GM19025 (cell line): ENCODE measurements around the gene CLC.
"Not testable (repeated sequence)": the region's sequence is repeated elsewhere in the genome, so short reads cannot be mapped to it uniquely, and the experiment has no call there.

ENCODE experiments used
- ATAC-seq: cut with Tn5 transposase; IDR thresholded peaks from one replicate; pipeline ENCODE4 v1.9.1; 2021; ENCODE audit warnings: mild to moderate bottlenecking, low read depth, moderate library complexity; ENCODE audit not compliant: unreplicated experiment

CLC gene

DNA sequence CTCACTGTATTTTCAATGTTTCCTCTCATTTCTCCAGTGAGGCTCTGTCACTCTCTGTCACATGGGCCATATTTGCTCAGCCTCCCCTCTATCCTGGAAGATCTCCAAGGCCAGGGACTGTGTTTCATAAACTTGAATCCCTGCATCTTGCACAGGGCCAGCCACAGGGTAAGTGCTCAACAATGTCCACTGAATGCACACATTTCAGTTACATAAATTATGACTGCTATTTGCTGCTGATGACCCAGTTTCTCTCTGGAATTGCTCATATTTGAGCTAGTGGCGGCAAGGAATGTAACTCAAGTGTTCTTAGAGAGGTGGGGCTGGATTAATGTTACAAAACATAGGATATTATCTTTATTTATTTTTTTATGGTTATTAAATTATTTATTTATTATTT, 6.1 kb downstream of the CLC start:
- ATAC-seq, result no peak

DNA sequence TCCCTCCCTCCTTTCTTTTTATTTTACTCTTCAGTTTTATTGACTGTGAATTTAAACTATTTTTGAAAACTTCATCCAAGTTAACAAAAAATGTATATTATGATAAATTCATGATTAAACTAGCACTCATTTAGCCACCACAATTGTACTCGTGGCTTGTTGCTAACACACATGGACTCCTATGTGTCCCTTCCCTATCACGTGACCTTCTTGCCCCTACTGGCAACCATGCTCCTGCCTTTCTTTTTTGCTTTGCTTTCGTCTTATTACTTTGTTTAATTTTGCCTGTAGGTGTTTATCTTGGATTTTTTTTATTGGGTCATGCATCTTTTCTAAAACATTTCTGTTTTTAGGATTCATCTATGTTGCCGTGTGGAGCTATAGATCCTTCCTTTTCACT, 8.2 kb downstream of the CLC start:
- no peak for ATAC-seq

GRCh38 chr19:39728040-39728439, 9.8 kb downstream of the CLC start:
- ATAC-seq, result no peak

DNA sequence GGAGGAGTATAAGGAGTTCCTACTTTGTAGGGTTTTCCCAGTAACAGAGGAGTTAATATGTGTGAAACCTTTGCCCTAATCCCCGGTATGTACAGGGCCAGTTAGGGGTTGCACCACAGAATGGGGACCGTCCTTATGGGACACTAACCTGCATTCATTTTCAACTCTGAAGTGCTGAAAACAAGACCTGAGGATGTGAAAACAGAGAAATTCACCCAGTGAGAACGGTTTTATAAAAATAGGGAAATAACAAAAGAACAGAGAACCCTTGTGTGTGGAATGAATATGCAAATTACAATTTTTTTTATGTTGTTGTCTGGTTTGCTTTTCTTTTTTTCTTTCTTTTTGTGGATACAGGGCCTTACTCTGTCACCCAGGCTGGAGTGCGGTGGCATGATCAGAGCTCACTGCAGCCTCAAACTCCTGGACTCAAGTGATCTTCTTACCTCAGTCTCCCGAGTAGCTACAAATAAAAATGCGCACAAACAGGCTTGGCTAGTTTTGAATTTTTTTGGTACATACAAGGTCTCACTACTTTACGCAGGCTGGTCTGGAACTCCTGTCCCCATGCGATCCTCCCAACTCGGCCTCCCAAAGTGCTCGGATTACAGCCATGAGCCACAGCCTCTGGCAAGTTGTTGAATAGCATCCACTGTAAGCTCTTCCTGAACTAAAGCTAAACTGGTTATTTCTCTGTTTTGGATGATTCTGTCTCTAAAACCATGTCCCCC, 10.6 kb downstream of the CLC start:
- no peak for ATAC-seq

DNA sequence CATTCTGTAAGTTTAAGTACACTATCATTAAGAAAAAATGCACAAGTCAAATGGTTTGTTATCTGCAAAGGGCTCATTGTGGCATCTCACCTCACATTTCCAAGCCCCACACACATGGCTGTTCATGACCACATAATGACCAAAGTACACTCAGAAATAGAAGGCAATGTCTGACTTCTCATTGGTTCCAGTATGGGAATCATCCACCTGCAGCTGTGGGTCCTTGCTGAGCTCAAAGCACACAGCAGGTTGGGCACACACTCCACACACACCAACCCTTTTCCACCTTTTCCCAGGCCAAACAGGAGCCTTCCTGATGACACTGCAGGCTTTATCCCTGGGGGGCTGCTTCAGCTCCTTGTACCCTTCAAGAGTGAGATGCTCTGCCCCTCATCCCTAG, 11.8 kb downstream of the CLC start:
- no peak for ATAC-seq

GRCh38 chr19:39720144-39720543, 17.7 kb downstream of the CLC start:
- ATAC-seq, result not testable (repeated sequence)

GRCh38 chr19:39710333-39710890, 27.4 kb downstream of the CLC start:
- no peak for ATAC-seq

GRCh38 chr19:39709026-39709872, 28.6 kb downstream of the CLC start:
- ATAC-seq, result no peak

DNA sequence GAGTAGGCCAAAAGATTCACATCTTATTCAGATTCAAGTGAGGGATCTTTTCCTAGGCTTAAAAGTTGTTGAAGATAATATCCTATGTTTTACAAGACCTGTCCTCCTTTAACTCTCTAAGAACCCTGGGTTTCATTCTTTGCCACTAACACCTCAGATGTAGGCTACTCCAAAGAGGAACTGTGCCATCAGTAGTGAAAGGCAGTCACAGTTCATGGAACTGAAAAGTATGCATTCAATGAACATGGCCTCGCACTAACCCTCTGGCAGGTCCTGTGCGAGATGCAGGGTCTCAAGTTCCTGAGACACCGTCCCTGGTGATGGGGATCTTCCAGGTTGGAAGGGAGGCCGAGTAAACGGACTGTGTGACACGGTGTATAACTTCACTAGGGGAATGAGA, 29.2 kb downstream of the CLC start:
- no peak for ATAC-seq

- ATAC-seq, result no peak
These were observed 32.1 kb downstream of the CLC start for GRCh38 chr19:39705578-39706188.

DNA sequence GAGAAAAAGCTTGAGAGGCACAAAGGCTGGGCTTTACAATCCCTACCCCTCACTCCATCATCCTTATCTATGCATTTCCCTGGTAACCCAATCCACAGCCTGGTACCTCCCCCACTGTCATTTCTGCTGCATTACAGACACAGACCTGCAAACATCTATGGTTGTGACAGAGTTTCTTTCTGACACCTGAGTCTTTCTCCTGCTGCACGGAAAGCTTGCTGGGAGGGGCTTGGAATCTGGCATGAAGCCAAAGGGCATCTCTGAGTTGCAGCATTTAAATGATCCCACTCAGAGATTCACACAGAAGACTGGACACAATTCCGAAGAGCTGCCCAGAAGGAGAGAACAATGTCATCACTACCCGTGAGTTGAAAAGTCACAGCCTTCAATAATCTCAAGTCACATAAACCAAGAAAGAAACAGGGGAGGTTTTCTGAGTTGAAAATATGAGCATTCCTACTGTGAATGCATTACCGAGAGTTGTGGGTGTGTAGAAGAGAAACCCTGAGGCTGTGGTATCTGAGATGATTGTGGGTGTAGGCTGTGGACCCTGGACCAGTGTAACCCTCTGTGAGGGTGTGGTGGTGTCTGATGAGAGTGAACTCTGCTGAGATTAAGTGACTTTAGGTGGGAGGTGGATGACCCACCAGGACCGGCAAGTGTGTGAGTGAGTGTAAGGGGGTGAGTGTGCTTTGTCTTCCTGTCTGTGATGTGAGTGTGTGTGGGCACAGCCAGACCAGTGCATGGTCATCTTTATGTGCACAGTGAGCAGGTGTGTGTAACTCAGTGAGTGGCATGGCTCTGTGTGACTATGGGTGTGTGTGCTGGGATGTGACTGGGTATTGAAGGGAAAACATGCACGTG, 33.4 kb downstream of the CLC start, which contains the start of gene LGALS14:
Gene LGALS14 (plus strand): TSS at position 301 of the 864 bp plus-strand sequence. CDS start 48 bp downstream, at position 349.
- ATAC-seq, result no peak

- ATAC-seq, result no peak
These were observed 36.5 kb downstream of the CLC start for GRCh38 chr19:39701291-39701690.

- ATAC-seq, result no peak
These were observed 39.3 kb downstream of the CLC start for GRCh38 chr19:39698535-39698934.

- ATAC-seq, result no peak
These were observed 41.4 kb downstream of the CLC start for GRCh38 chr19:39696387-39696786.

GRCh38 chr19:39695759-39696158, 42.1 kb downstream of the CLC start:
- no peak for ATAC-seq

DNA sequence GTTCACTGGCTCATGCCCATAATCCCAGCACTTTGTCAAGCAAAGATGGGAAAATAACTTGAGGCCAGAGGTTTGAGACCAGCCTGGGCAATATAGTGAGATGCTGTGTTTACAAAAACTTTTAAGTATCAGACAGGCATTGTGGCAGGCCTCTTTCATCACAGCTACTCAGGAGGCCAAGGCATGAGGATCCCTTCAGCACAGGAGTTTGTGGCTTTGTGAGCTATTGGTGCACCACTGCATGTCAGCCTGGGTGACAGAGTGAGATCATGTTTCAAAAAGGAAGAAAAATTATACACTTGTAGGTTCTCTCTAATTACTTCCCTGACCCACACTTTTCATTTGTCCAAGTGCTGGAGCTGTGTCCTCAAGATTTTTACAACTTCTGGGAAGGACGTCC, 45.0 kb downstream of the CLC start:
- no peak for ATAC-seq

DNA sequence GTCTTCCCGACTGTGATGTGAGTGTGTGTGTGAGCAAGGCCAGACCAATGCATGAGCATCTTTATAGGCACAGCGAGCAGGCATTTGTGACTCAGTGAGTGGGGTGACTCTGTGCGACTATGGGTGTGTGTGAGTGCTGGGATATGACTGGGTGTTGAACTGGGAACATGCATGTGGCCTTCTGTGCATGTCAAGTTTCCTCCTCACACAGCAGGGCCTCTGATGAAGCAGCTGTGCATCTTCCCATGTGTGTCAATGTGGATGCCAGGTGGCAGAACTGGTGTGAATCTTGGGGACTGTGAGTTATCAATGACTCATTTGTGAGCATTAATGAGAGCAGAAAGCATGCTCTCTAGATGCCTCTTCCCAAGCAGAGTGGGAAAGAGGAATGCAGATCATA, 45.7 kb downstream of the CLC start:
- no peak for ATAC-seq

GRCh38 chr19:39688637-39689036, 49.2 kb downstream of the CLC start:
- not testable (repeated sequence) for ATAC-seq

DNA sequence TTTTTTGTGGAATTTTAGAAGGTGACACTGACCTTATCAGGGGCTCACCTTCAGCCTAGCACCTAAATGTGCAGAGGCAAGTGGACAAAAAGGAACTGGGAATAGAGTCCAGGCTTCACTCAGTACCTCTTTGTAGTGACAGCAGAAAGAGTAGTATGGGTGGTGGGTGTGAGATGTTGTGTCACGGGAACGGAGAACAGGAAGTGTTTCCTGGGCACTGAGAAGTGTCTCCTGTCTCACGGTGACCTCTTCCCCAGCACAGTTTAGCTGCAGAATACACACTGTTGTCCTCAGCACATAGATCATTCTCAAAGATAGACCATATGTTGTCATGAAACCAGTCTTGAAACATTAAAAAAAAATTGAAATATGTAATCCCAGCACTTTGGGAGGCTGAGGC, 51.1 kb downstream of the CLC start:
- ATAC-seq, result no peak

- no peak for ATAC-seq
These were observed 53.6 kb downstream of the CLC start for GRCh38 chr19:39684267-39684666.
